OCI-LY1 (cell line): ENCODE measurements around the gene DDX10.

Experiments used
- CTCF ChIP-seq: fragments of 200-600 bp; sonication (generic), shearing (Covaris generic); IDR thresholded peaks from 2 replicates; pipeline ENCODE4 v1.5.1; 2017; ENCODE audit warnings: mild to moderate bottlenecking, antibody characterized with exemption, low read length, moderate library complexity, mixed read lengths
- EZH2 ChIP-seq: fragments of 200-600 bp; sonication (generic), shearing (Covaris generic); IDR thresholded peaks from 2 replicates; pipeline ENCODE4 v1.8.0; 2017; ENCODE audit warnings: borderline replicate concordance, mixed run types, mild to moderate bottlenecking, antibody characterized with exemption, low read length, moderate library complexity, mixed read lengths

GRCh38 chr11:108788565-108789199 is 123.8 kb downstream of the DDX10 start:
- peak; percentile 59 for TF ChIP-seq CTCF
- no peak for TF ChIP-seq EZH2
